Uterus (tissue), 2 donors: ENCODE data around the gene EPHB6.

Experiments used
- POLR2A ChIP-seq, 2 donors: fragments of 450-650 bp; IDR thresholded peaks; one replicate each; pipeline ENCODE4 v1.6.1; 2016; ENCODE audit warnings: antibody characterized with exemption in 2 of 2, mild to moderate bottlenecking in 1 of 2, moderate library complexity in 1 of 2
- TF ChIP-seq, protein P1 (sequence below), 4 experiments: fragments of 200-600 bp in 2 of 4; fragments of 450-650 bp in 2 of 4; sonication (generic) in 2 of 4; IDR thresholded peaks; one replicate each; pipeline ENCODE4 v1.5.1; 2016 to 2019; ENCODE audit warnings: antibody characterized with exemption in 4 of 4, mild to moderate bottlenecking in 2 of 4, moderate library complexity in 1 of 4

DNA sequence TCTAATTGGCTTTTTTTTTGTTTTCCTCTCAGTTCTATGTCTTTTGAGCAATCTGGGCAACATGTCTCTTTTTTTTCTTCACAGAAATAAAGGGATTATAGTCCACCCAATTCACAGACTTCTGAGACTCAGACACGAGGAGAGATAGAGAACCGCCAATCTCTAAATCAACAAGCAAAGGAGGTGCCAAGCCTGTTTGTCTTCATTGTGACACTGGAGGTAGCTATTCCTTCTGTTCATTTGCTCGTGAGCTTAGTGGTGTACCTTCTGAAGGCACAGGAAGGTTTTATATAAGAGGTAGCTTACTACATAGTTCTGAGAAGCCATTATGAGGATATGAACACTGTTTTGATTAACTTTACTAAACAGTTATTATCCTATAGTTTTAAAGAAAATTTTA lies 6.1 kb downstream of the EPHB6 start:
- TF ChIP-seq POLR2A (IDR thresholded peaks at IDR 0.05), result no peak
- TF ChIP-seq, protein P1, sequence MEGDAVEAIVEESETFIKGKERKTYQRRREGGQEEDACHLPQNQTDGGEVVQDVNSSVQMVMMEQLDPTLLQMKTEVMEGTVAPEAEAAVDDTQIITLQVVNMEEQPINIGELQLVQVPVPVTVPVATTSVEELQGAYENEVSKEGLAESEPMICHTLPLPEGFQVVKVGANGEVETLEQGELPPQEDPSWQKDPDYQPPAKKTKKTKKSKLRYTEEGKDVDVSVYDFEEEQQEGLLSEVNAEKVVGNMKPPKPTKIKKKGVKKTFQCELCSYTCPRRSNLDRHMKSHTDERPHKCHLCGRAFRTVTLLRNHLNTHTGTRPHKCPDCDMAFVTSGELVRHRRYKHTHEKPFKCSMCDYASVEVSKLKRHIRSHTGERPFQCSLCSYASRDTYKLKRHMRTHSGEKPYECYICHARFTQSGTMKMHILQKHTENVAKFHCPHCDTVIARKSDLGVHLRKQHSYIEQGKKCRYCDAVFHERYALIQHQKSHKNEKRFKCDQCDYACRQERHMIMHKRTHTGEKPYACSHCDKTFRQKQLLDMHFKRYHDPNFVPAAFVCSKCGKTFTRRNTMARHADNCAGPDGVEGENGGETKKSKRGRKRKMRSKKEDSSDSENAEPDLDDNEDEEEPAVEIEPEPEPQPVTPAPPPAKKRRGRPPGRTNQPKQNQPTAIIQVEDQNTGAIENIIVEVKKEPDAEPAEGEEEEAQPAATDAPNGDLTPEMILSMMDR (IDR thresholded peaks at IDR 0.05), result no peak
